ENCODE results near the gene ADAMTSL2. TPM values are rescaled to one million over a fixed set of nuclear protein-coding genes. Genes with fewer than 3 reads are reported as not detected.
A peak's percentile ranks its signal among the peaks of the same experiment; 100 is the strongest.

The ADAMTSL2 gene
- total RNA-seq, 1 donor from 2014 or later: 1.2 TPM

GRCh38 chr9:133604214-133604613 lies 69.7 kb downstream of the ADAMTSL2 start:
- no peak for DNase-seq (ENCODE audit: low spot score)

- no peak for DNase-seq (ENCODE audit: low spot score)
Measured at GRCh38 chr9:133604856-133605255, 70.4 kb downstream of the ADAMTSL2 start.

- no peak for DNase-seq (ENCODE audit: low spot score)
Measured at GRCh38 chr9:133605446-133605845, 70.9 kb downstream of the ADAMTSL2 start.

- peak; percentile 19 for DNase-seq (ENCODE audit: low spot score)
Measured at GRCh38 chr9:133605856-133606707, 71.6 kb downstream of the ADAMTSL2 start.

- DNase-seq (ENCODE audit: low spot score): no peak
Measured at GRCh38 chr9:133606708-133607025, 72.2 kb downstream of the ADAMTSL2 start.

GRCh38 chr9:133607381-133607780 lies 72.9 kb downstream of the ADAMTSL2 start:
- DNase-seq (ENCODE audit: low spot score): no peak

- no peak for DNase-seq (ENCODE audit: low spot score)
Measured at GRCh38 chr9:133607976-133608375, 73.5 kb downstream of the ADAMTSL2 start.

GRCh38 chr9:133608382-133608781 lies 73.9 kb downstream of the ADAMTSL2 start:
- DNase-seq (ENCODE audit: low spot score): no peak

GRCh38 chr9:133608889-133609288 lies 74.4 kb downstream of the ADAMTSL2 start:
- DNase-seq (ENCODE audit: low spot score): no peak

GRCh38 chr9:133609311-133610098 lies 75.0 kb downstream of the ADAMTSL2 start, which contains the start of gene FAM163B:
Gene FAM163B (minus strand): TSS chr9:133609389. CDS start chr9:133580223, 29,166 bp downstream.
- peak; percentile 56 for DNase-seq (ENCODE audit: low spot score)

GRCh38 chr9:133610845-133611244 lies 76.3 kb downstream of the ADAMTSL2 start:
- no peak for DNase-seq (ENCODE audit: low spot score)

- DNase-seq (ENCODE audit: low spot score): no peak
Measured at GRCh38 chr9:133612051-133612450, 77.5 kb downstream of the ADAMTSL2 start.

GRCh38 chr9:133612816-133613215 lies 78.3 kb downstream of the ADAMTSL2 start:
- no peak for DNase-seq (ENCODE audit: low spot score)

- DNase-seq (ENCODE audit: low spot score): no peak
Measured at GRCh38 chr9:133613432-133613831, 78.9 kb downstream of the ADAMTSL2 start.

GRCh38 chr9:133614056-133614455 lies 79.6 kb downstream of the ADAMTSL2 start:
- DNase-seq (ENCODE audit: low spot score): no peak

- no peak for DNase-seq (ENCODE audit: low spot score)
Measured at GRCh38 chr9:133614678-133615077, 80.2 kb downstream of the ADAMTSL2 start.

GRCh38 chr9:133615186-133615585 lies 80.7 kb downstream of the ADAMTSL2 start:
- no peak for DNase-seq (ENCODE audit: low spot score)

- no peak for DNase-seq (ENCODE audit: low spot score)
Measured at GRCh38 chr9:133615606-133616188, 81.2 kb downstream of the ADAMTSL2 start.

- no peak for DNase-seq (ENCODE audit: low spot score)
Measured at GRCh38 chr9:133616643-133617405, 82.3 kb downstream of the ADAMTSL2 start.

- no peak for DNase-seq (ENCODE audit: low spot score)
Measured at GRCh38 chr9:133618726-133619125, 84.2 kb downstream of the ADAMTSL2 start.

- no peak for DNase-seq (ENCODE audit: low spot score)
Measured at GRCh38 chr9:133619791-133620190, 85.3 kb downstream of the ADAMTSL2 start.
